Measurements from ENCODE around the gene ATMIN. TPM values are rescaled to one million over a fixed set of nuclear protein-coding genes. Genes with fewer than 3 reads are reported as not detected.
A peak's percentile ranks its signal among the peaks of the same experiment; 100 is the strongest.

Gene ATMIN
- total RNA-seq, 2 experiments from 2014 or later: 20.3 to 31.2 TPM

DNA sequence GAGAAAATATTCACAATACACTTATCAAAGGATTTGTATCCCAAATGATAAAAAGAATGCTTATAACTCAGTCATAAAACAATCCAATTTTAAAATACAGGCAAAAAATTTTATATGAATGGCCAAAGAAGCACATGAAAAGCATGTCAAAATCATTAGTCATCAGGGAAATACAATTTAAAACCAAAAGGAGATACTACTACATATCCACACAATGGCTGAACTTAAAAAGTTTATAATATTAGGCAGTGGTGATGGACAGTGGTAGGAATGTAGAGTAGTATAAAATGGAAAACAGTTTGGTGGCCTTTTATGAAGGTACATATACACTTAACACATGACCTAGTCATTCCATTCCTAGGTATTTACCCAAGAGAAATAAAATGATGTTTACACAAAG is 41.2 kb upstream of the ATMIN start:
- Mint-ChIP-seq H3K4me1 (peaks cover 60% of the 10 kb centered on the region), H3K27ac (no peak overlapping the region), H3K36me3 (ENCODE audit: low read depth) (peaks cover 33% of the 10 kb centered on the region), H3K4me3 (no peak overlapping the region), H3K27me3 (no peaks in the 10 kb centered on the region), H3K9me3 (ENCODE audit: low read depth) (no peaks in the 10 kb centered on the region)
- DNase-seq: no peak
- ATAC-seq: no peak
- POLR2A ChIA-PET: no interaction called here
- CTCF ChIA-PET: interaction anchor here (3.3 kb wide), 1 partner anchor 9 kb away, joined by 17 read pairs; no protein-coding TSS in a partner anchor
- intact Hi-C loops (cut with DNase I, micrococcal nuclease): no loop called here

DNA sequence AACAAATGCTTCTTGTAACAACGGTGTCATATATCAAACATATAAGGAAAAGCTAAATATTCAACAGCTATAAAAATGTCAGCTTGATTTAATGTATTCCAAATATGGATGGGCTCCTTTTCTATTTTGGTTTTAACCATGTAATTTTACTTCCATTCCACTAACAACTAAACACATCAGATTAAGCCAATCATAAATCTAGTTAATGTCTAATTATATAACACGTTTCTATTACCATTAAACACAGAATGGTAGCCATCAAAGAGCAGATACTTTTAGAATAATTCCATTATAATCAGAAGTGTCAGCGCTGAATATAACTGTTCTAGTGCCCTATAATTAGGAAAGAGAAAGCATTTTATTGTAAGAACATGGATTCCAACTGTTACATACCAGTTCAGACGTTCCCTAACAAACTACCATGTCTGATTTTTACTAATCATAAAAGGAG is 38.9 kb upstream of the ATMIN start:
- DNase-seq: no peak
- ChIA-PET CTCF (interaction anchor here (1.1 kb wide), 1 partner anchor 22 kb away, joined by 4 read pairs; no protein-coding TSS in a partner anchor), POLR2A (no interaction called here)
- Mint-ChIP-seq H3K36me3 (ENCODE audit: low read depth) (peaks cover 37% of the 10 kb centered on the region), H3K27ac (peak overlapping the region; percentile 87), H3K4me1 (peaks cover 68% of the 10 kb centered on the region), H3K27me3 (no peaks in the 10 kb centered on the region), H3K9me3 (ENCODE audit: low read depth) (peaks cover 2% of the 10 kb centered on the region), H3K4me3 (peak overlapping the region; percentile 70)
- no peak for ATAC-seq
- intact Hi-C loops (cut with DNase I, micrococcal nuclease): no loop called here

DNA sequence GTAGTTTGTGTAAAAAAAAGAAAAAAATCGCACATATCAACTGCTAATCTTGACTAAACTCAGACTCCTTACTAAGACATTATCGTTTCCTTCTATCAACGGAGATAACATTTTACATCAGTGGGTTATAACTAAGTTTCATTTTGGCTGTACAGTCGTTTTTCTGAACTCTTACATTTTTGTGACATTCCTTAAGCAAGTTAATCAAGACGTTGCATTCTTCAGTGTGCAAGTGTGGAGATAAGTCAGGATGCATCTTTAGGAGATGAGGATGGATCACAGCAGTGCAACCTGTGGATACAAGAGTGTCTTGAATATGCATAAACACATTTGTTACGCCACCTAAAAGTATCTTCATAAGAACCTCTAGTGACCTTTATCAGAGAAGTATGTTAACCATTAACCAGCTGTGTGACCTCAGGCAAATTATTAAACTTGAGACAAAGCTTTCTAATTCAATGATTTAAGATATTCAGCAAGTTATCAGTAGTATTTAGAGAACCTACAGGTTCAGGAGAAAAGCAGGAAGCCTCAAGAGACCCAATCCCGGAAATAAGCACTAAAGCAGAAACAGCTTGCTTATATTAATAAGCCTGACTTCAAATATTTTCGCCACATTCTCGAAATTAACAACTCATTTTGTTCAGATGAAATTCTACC is 38.4 kb upstream of the ATMIN start:
- ChIA-PET POLR2A (no interaction called here), CTCF (interaction anchor here (0.6 to 1.1 kb wide), 3 partner anchors 23 to 190 kb away, joined by 3 to 5 read pairs (median 4); no protein-coding TSS in a partner anchor)
- Mint-ChIP-seq H3K27ac (peak overlapping the region; percentile 87), H3K9me3 (ENCODE audit: low read depth) (peaks cover 2% of the 10 kb centered on the region), H3K4me3 (peak overlapping the region; percentile 70), H3K27me3 (no peaks in the 10 kb centered on the region), H3K36me3 (ENCODE audit: low read depth) (peaks cover 38% of the 10 kb centered on the region), H3K4me1 (peaks cover 74% of the 10 kb centered on the region)
- intact Hi-C loops (cut with DNase I, micrococcal nuclease): no loop called here
- ATAC-seq (peak; percentile 83), DNase-seq (no peak)

DNA sequence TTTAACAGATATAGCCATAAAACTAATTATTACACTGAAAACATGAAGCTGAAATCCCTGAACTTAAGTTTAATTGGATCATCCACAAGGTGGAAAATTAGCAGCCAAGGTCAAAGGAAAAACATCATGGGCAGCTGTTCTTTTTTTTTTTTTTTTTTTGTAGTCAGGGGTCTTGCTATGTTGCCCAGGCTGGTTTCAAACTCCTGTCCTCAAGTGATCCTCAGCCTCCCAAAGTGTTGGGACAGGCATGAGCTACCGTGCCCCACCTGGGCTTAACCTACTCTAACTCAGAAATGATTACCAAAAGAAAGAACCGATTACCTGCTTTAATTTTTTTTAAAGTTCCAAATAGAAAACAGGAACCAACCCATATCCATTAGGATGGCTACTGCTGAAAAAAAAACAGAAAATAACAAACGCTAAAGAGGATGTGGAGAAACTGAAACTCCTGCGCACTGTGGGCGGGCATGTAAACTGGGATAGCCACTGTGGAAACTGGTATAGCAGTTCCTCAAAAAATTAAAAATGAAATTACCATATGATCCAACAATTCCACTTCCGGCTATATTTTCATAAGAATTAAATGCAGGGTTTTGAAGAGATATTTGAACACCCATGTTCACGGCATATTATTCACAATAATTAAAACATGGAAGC is 37.5 kb upstream of the ATMIN start:
- Mint-ChIP-seq H3K27me3 (no peaks in the 10 kb centered on the region), H3K4me1 (peaks cover 80% of the 10 kb centered on the region), H3K27ac (peak overlapping the region; percentile 87), H3K9me3 (ENCODE audit: low read depth) (peaks cover 2% of the 10 kb centered on the region), H3K36me3 (ENCODE audit: low read depth) (peaks cover 37% of the 10 kb centered on the region), H3K4me3 (no peak overlapping the region)
- ChIA-PET CTCF (interaction anchor here (0.6 to 0.9 kb wide), 2 partner anchors 78 to 191 kb away, joined by 3 to 5 read pairs; no protein-coding TSS in a partner anchor), POLR2A (no interaction called here)
- DNase-seq (no peak), ATAC-seq (no peak)
- intact Hi-C loops (cut with DNase I, micrococcal nuclease): no loop called here

DNA sequence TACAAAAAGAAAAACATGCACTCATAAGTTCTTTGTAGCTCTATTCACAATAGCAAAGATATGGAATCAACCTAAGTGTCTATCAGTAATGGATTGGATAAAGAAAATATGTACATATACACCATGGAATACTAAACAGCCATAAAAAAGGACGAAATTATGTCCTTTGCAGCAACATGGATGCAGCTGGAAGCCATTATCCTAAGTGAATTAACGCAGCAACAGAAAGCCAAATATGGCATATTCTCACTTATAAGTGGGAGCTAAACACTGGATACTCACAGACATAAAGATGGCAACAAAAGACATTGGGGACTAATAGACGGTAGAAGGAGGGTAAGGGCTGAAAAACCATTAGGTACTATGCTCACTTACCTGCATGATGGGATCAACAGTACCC is 34.8 kb upstream of the ATMIN start:
- Mint-ChIP-seq H3K9me3 (ENCODE audit: low read depth) (peaks cover 2% of the 10 kb centered on the region), H3K36me3 (ENCODE audit: low read depth) (peaks cover 28% of the 10 kb centered on the region), H3K27me3 (no peaks in the 10 kb centered on the region), H3K4me3 (no peak overlapping the region), H3K4me1 (peaks cover 80% of the 10 kb centered on the region), H3K27ac (no peak overlapping the region)
- intact Hi-C loops (cut with DNase I, micrococcal nuclease): loop anchor here (10.0 kb wide), 4 partner anchors 196 to 634 kb away; partner anchors contain the start of genes CDYL2 (in 1 of the 2) and GAN (in 1 of the 2)
- ATAC-seq (no peak), DNase-seq (no peak)
- ChIA-PET CTCF (interaction anchor here (0.6 to 2.5 kb wide), 6 partner anchors 26 to 364 kb away, joined by 3 to 8 read pairs (median 3); partner anchors contain the start of gene ATMIN), POLR2A (interaction anchor here (0.6 kb wide), 1 partner anchor 27 kb away, joined by 3 read pairs; no protein-coding TSS in a partner anchor)

DNA sequence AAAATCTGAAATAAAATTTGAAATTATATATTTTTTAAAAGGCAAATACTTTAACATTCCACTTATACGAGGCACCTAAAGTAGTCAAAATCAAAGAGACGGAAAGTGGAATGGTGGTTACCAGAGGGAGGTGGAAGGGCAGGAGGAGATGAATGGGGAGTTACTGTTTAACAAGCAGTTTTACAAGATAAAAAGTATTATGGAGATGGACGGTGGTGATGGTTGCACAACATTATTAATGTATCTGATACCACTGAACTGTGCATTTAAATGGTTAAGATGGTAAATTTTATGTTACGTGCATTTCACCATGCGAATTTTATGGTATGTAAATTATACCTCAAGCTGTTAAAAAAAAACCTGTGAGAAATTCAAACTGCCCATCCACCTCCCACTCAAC is 34.3 kb upstream of the ATMIN start:
- Mint-ChIP-seq H3K9me3 (ENCODE audit: low read depth) (peaks cover 2% of the 10 kb centered on the region), H3K27ac (no peak overlapping the region), H3K4me1 (peaks cover 80% of the 10 kb centered on the region), H3K4me3 (no peak overlapping the region), H3K36me3 (ENCODE audit: low read depth) (peaks cover 30% of the 10 kb centered on the region), H3K27me3 (no peaks in the 10 kb centered on the region)
- CTCF ChIA-PET: interaction anchor here (0.6 to 2.5 kb wide), 5 partner anchors 29 to 364 kb away, joined by 3 to 8 read pairs (median 3); partner anchors contain the start of gene ATMIN
- intact Hi-C loops (cut with DNase I, micrococcal nuclease): loop anchor here (10.0 kb wide), 4 partner anchors 197 to 633 kb away; partner anchors contain the start of genes CDYL2 (in 1 of the 2) and GAN (in 1 of the 2)
- DNase-seq: no peak
- POLR2A ChIA-PET: interaction anchor here (0.6 kb wide), 1 partner anchor 27 kb away, joined by 3 read pairs; no protein-coding TSS in a partner anchor
- no peak for ATAC-seq

DNA sequence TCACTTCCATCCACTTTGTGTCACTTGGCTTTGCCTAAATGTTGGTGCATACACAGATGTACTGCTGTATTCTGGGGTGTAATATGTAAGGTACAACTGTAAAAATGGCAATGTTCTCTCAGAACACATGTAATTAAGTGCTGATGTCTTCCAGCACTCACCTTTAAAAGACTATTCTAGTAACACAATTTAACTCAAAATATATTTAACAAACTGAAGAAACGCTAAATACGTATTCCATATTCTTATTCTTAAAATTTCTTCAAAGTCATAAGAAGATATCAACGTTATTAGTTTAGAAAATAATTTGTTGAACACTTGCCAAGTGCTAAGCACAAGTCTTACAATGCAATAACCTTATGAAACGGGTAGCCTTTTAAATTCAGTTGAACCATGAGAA is 32.6 kb upstream of the ATMIN start:
- ChIA-PET CTCF (interaction anchor here (0.9 to 3.2 kb wide), 9 partner anchors 9 to 198 kb away, joined by 3 to 27 read pairs (median 7); partner anchors contain the start of genes ATMIN and C16orf46), POLR2A (interaction anchor here (0.6 to 1.1 kb wide), 4 partner anchors 9 to 268 kb away, joined by 3 to 7 read pairs (median 3); no protein-coding TSS in a partner anchor)
- Mint-ChIP-seq H3K27ac (peak overlapping the region; percentile 83), H3K27me3 (no peaks in the 10 kb centered on the region), H3K4me1 (peaks cover 73% of the 10 kb centered on the region), H3K4me3 (peak overlapping the region; percentile 98), H3K9me3 (ENCODE audit: low read depth) (peaks cover 2% of the 10 kb centered on the region), H3K36me3 (ENCODE audit: low read depth) (peaks cover 35% of the 10 kb centered on the region)
- ATAC-seq: no peak
- DNase-seq: no peak
- intact Hi-C loops (cut with DNase I, micrococcal nuclease): loop anchor here (10.0 kb wide), 4 partner anchors 198 to 632 kb away; partner anchors contain the start of genes CDYL2 (in 1 of the 2) and GAN (in 1 of the 2)

DNA sequence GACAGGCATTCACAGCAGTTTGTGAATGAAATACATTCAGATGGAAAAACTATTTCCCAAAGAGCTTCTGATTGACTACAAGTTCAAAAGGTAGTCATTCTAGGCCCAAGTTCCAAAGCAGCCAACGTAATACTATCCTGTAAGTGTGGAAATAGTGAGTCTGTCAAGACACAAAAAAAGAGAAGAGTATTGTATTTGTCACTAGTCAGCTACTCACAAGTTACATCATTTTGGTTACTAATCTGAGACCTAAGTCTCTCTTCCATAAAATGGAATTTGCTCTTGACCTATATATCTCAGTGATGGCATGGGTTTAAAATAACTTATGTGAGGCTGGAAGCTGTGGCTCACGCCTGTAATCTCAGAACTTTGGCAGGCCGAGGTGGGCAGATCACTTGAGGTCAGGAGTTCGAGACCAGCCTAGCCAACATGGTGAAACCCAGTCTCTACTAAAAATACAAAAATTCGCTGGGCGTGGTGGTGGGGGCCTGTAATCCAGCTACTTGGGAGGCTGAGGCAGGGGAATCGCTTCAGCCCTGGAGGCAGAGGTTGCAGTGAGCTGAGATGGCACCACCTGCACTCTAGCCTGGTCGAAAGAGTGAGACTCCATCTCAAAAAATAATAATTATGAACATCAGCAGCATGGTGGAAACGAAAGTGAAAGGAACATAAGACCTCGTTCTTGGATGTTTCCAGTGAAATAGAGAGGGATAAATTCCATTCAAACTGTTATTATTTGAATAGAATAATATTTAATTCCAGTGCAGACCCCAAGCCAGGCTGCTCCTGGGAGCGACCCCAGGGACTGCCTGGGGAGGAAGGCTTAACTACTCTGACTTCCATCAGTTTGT is 31.8 kb upstream of the ATMIN start:
- ATAC-seq (peak; percentile 7), DNase-seq (peak; percentile 47)
- Mint-ChIP-seq H3K4me3 (peak overlapping the region; percentile 98), H3K27me3 (no peaks in the 10 kb centered on the region), H3K4me1 (peaks cover 73% of the 10 kb centered on the region), H3K9me3 (ENCODE audit: low read depth) (peaks cover 2% of the 10 kb centered on the region), H3K27ac (peak overlapping the region; percentile 83), H3K36me3 (ENCODE audit: low read depth) (peaks cover 37% of the 10 kb centered on the region)
- ChIA-PET POLR2A (interaction anchor here (0.6 to 1.1 kb wide), 5 partner anchors 10 to 478 kb away, joined by 3 to 7 read pairs (median 3); no protein-coding TSS in a partner anchor), CTCF (interaction anchor here (0.7 to 3.2 kb wide), 20 partner anchors 10 to 199 kb away, joined by 3 to 27 read pairs (median 4); partner anchors contain the start of genes ATMIN and C16orf46)
- intact Hi-C loops (cut with DNase I, micrococcal nuclease): loop anchor here (10.0 kb wide), 4 partner anchors 199 to 631 kb away; partner anchors contain the start of genes CDYL2 (in 1 of the 2) and GAN (in 1 of the 2)

DNA sequence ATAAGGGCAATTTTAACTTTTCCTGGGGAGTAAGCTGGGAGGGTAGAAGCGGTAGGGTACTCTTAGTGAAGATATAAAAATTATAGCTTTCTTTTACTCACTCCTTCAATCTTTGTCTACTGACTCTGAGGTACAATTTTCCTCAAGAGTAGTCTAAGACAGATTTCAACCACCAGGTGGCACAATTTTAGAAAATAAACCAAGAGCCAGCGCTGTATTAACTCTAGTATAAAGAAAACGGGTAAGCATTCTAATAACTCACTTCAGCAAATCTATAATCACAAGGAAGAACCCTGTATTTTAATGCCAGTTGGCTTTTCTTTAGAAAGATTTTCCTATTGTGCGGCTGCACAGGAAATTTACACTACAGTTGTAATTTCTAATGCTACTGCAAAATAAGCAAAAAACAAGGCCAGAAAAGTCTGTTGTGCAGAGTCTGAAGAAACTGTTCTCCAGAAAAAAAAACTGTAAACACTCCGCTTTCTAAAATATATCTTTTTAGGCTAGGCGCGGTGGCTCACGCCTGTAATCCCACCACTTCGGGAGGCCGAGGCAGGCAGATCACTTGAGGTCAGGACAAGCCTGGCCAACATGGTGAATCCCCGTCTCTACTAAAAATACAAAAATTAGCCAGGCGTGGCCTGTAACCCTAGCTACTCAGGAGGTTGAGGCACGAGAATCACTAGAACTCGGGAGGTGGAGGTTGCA is 30.8 kb upstream of the ATMIN start:
- H3K27ac Mint-ChIP-seq: peak overlapping the region; percentile 83
- peaks cover 2% of the 10 kb centered on the region for H3K9me3 Mint-ChIP-seq (ENCODE audit: low read depth)
- H3K4me1 Mint-ChIP-seq: peaks cover 66% of the 10 kb centered on the region
- ChIA-PET CTCF (interaction anchor here (0.7 to 3.2 kb wide), 18 partner anchors 10 to 132 kb away, joined by 3 to 27 read pairs (median 4); partner anchors contain the start of genes ATMIN and C16orf46), POLR2A (interaction anchor here (0.7 kb wide), 1 partner anchor 477 kb away, joined by 3 read pairs; no protein-coding TSS in a partner anchor)
- intact Hi-C loops (cut with DNase I, micrococcal nuclease): loop anchor here (1.0 to 10.0 kb wide), 8 partner anchors 80 to 1648 kb away; partner anchors contain the start of genes CDYL2 (in 1 of the 2), DYNLRB2 (in 1 of the 2) and GAN (in 1 of the 2)
- H3K36me3 Mint-ChIP-seq (ENCODE audit: low read depth): peaks cover 41% of the 10 kb centered on the region
- no peak for ATAC-seq
- peak overlapping the region; percentile 98 for H3K4me3 Mint-ChIP-seq
- H3K27me3 Mint-ChIP-seq: no peaks in the 10 kb centered on the region
- DNase-seq: peak; percentile 20

Data from activated CD4-positive, alpha-beta T cell treated with anti-CD3 and anti-CD28 coated beads for 36 hours (primary cell).